ENCODE results near the gene CEP164.
"Not testable (repeated sequence)": the region's sequence is repeated elsewhere in the genome, so short reads cannot be mapped to it uniquely, and the experiment has no call there.

Gene CEP164

DNA sequence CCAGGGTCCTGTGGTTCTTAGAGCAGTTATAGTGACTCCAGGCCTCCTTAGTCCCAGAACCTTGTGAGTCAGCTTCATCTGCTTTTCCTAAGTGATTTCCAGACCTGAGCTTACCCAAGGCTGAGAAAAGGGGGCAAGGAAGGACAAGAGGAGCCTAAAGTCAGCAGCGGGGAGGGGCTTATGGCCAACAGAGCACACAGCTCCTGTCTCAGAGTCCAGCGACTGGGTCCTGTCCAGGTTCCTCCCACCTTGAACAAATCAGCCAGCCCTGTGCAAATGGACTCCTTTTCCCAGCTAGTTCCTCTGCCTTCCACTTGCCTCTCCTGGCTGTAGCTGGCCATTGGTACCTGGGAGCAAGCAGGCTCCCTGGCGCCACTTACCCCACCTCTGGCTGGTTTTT lies 22.5 kb upstream of the CEP164 start:
- DNase-seq: no peak

DNA sequence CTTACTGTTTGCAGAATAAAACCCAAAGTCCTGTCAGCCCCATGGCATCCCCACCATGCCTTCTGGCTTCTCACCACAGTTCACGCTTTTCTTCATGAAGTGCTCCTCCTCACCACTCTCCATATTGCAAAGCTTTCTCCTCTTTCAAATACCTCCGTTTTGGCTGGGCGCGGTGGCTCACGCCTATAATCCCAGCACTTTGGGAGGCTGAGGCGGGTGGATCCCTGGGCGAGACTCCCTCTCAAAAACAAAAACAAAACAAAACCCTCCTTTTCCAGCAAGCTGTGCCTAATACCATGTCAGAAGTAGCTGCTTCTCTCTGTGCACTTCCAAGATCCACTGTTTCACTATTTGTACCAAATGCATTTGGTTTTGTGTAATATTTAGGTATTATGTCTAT lies 18.3 kb upstream of the CEP164 start:
- no peak for DNase-seq

DNA sequence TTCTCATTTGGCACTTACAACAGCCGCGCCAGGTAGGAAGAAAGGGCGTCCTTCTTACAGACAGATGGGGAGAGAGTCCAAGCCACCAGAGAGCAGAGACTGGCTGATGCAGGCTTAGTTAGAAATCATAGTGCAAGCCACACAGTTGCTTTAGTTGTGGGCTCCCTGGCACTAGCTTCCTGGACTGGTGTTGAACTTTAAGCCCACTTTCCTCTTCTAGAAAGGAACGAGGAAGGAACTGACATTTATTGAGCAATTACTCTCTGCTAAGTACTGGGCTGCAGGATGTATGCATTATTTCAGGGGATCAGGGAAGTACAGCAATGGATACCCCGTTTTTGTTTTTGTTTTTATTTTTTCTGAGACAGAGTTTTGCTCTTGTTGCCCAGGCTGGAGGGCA lies 14.6 kb upstream of the CEP164 start:
- no peak for DNase-seq

DNA sequence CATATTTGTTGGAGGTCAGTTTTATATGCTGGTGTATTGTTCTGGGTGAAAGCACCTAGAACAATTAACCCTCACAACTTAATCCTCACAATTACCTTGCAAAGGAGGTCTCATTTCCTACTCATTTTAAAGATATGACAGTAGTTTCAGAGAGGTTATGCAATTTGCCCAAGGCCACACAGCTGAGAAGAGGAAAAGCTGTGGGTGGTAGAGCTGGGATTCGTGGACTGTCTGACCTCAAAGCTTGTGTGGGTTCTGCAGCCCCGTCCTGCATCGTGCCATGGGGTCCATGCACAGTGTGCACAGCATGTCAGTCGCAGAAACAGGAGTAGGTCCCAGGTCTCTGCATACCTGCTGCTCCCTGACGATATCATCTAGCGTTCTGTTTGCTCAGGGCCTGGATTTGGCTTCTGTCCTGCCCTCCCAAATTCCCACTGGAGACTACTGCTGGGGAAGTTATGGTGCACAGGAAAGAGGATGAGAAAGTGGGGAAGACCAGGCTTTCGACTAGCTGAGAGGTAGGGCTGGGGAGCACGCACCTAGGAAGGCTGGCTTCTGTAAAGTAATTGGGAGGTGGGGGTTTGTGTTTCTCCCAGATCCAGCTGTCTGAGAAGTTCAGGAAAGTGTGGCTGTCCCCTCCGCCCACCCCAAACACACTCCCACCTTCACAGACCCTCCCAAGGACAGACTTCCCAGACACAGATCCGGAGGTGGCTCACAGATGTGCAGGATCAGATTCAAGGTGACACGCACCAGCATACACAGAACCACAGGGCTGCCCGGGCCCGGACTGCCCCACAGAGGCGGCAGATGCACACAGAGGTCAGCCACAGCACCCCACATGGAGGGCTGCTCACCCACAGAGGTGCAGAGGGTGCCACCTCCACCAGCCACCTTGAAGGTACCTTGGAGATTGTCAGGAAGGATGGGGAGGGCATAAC lies 13.6 kb upstream of the CEP164 start:
- DNase-seq: no peak

DNA sequence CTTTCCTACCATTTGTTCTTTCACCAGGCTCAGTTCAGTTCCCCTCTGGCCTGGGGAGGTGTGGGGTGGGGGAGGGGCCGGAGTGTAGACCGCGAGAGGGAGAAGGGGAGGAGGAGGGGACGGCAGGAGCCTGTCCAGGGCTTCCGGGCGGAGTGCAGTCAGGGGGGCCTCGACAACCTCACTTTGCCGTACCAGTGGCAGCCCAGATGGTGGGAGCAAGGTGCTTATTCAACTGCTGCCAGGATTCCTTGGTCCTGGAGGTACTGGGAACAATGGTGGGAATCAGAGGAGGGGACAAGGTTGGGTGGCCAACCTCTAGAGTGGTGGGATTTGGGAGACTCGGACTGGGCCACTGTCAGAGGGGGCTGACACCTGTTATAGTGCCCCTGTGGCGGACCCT lies 12.8 kb upstream of the CEP164 start:
- no peak for DNase-seq

DNA sequence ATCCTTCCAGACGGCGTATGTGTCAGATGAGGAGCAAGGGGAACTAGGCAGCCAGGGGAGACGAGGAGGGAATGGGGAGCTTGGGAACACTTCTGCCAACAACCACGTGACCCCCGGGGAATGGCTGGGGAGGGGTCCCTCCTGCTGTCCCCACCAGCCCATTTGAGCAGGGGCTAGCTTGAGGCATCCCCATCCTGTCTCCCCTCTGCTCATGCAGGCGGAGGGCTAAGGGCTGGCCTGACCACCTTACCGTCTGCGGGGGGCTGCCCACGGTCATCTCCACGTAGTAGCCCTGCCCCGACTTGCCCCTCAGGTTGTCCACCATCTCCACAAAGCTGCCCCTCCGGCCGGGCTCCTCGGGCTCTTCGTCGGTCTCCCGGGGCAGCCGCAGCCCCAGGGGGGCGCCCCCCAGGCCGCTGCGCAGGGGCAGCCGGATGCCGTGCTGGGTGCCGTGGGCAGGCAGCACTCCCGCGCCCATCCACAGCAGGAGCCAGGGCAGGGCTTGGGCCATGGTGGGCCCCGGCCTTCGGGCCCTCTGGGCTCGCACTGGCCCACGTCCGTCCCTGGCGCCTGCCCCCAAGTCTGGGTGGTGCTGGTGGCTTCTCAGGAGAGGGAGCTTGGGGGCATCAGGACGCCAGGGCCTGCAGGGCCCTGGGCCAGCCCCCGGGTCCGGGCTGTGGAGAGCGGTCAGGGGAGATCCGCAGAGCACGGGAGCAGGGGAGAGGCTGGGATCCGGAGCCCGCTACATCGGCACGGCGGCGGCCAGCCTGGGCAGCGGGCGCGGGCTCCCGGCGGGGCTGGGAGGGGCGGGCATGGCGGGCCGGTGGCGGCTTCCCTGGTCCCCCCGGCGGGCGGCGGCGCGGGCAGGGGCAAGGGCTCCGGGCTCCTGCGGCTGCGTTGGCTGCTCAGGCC lies 12.1 kb upstream of the CEP164 start:
- DNase-seq: no peak

DNA sequence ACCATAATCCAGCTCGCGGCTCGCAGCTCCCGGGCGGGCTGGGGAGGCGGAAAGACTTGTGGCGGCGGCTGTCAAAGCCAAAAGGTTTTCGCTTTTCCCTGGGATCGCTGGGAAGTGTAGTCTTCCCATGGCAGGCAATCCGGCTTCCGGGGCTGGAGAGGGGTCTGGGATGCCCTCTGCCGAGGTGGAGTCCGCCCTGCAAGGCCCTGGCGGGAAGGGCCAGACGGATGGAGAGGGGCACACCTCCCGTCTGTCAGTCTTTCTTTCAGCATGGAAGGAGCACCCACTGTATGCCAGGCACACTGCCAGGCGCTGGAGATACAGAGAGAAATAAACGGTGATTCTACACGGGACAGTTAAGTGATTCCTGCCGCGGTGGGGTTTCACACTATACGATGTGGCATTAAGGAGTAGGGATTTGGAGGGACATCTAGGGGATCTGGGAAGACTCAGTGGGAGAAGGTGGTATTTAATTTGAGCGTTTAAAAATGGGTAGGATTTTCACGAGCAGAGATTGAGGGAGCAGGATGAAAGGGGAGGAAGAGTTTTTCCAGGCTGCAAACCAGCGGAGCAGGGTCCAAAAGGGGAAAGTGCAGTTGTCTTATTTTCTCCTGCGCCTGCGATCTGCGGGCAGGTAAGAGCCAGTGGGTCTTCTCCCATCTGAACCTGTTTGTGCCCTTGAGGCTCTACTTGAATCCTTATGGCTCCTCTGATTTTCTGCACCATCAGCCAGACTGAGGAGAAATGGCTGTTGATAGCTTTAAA lies 11.3 kb upstream of the CEP164 start, which contains the start of gene BACE1:
TSS of gene BACE1 (minus strand) at position 60 of the 765 bp plus-strand sequence. CDS start 461 bp downstream, outside the sequence.
- DNase-seq: peak; percentile 81 to 90

DNA sequence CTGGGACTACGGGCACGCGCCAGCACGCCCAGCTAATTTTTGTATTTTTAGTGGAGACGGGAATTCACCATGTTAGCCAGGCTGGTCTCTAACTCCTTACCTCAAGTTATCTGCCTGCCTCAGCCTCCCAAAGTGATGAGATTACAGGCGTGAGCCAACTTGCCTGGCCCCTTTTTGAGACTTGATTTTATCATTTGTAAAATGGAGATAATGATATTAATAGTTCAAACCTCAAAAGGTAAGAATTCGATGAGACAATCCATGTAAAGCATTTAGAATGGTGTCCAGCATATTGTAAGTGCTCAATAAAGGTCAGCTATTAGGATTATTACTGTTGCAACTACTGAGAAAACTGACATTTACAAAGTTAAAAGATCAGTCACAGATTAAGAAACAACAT lies 8.9 kb upstream of the CEP164 start:
- no peak for DNase-seq

DNA sequence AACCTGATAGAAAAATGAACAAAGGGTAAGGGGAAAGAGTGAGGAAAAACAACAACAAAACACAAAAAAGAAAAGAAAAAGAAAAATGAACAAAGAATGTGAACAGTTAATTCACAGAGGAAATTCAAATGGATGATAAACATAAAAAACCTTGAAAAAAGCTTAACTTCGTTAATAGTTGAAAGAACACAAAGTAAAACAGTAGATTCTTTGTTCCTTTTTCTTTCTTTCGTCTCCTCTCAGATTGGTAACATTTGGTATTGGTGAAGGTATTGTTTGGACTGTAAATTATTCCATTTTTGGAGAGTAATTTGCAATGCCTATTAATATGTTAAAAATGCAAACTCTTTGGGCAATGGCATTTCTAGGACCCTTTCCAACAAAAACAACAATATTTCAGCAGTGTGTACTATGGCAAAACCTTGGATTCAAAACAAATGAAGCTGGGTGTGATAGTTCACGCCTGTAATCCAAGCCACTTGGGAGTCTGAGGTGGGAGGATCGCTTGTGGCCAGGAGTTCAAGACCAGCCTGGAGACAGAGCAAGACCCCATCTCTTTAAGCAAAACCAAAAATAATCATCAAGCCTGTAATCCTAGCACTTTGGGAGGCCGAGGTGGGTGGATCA lies 8.3 kb upstream of the CEP164 start:
- DNase-seq: no peak

DNA sequence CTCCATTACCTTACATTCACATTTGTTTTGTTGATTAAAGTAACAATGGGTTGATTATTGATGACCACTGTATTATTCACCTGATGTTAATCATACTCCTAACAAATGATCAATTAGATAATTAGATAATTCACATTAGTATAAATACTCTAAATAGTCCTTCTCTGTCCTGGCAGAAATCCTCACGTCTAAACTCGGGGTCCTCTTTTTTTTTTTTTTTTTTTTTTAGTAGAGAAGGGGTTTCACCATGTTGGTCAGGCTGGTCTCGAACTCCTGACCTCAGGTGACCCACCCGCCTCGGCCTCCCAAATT lies 443 bp upstream of the CEP164 start:
- DNase-seq: not testable (repeated sequence)

DNA sequence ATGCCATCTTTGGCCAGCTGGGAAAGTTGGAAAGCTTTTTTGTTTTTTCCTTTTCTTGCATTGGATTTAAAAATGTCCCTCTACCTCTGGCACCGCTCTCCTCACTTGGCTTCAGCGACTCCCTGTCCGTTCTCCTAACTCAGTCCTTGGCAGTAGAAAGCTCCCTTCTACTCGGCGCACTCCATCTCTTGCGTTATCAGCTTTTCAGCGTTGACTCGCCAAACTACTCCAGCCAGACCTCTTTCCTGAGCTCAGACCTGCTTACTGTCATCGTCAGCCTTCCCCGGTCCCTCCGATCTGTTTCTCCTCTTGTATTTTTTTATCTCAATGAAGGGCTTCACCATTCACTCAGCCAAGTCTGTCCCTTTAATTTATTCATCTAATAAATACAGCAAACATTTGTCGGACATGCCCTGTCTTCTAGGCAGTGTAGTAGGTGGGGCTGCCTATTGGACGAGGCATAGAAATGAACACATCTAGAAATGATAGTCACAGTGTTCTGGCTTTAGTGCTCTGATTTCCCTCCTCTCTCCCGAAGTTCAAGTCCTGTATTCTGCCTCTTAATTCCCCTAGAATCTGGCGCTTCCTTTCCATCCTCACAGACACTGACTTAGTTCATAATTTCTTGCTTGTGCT lies 839 bp downstream of the CEP164 start:
- peak in 1 of 2 experiments; percentile 41 for DNase-seq

DNA sequence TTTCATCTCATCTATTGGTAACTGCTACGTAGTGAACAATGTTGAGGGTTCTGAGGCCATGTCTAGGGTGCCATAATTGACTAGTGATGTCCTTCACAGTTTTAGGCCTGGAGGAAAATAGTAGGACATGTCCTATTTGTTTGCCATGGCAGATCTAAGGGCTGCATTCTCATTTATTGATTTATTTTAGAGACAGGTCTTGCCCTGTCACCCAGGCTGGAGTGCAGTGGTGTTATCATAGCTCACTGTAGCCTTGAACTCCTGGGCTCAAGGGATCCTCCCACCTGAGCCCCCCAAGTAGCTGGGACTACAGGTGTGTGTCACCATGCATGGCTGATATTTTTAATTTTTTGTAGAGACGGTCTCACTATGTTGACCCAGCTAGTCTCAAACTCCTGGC lies 5.2 kb downstream of the CEP164 start:
- no peak for DNase-seq

DNA sequence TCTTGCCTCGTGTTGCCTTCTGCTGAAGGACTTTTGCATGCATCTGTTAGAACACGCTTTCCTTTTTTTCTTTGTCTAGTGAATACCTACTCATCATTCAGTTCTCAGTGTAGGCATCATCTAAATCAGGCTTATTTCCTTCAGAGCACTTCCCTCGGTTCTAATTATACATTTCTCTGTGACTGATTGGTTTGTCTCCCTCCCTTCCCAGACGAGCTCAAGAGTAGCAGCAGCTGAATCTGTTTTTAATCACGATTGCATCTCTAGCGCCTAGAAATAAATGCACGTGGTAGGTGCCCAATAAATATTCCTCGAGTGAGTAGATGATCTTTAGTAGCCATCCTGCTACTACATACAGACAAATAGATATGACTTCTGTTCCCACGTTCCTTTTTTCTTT lies 6.3 kb downstream of the CEP164 start:
- no peak for DNase-seq

DNA sequence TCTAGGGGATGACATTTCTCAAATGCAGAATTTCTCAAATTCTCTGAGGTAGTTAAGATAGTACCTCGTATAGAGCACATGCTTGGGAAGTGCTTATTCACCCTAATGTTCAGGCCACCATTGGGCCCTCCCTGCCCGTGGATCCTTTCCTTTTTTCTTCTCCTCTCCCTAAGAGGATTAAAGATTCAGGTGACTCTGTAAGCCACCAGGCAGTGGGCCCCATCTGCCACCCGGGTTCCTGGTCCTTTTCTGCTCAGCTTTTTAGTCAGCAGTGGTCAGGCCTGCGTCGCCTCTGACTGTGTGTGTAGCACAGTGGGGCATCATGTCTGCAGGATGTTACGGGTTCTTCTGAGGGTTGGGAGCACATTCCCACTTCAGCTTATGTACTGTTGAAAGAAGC lies 7.2 kb downstream of the CEP164 start:
- DNase-seq: no peak

DNA sequence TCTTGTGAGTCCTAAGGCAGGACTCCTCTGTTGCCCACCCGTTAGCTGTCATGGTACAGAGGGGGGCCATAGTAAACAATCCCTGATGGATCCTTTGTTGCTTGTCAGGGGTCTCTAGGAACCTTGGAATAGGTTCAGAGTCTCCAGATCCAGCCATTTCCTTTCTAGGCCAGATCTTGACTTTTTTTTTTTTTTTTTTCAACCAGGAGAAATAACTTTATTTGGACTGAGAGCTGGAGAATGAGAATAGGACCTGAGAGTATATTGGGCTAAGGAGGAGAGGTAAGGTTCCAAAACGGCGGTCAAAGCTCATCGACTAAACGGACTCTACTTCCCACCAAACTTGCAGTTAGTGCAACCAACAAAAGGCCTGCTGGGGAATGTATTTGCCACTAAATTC lies 7.7 kb downstream of the CEP164 start:
- no peak for DNase-seq

DNA sequence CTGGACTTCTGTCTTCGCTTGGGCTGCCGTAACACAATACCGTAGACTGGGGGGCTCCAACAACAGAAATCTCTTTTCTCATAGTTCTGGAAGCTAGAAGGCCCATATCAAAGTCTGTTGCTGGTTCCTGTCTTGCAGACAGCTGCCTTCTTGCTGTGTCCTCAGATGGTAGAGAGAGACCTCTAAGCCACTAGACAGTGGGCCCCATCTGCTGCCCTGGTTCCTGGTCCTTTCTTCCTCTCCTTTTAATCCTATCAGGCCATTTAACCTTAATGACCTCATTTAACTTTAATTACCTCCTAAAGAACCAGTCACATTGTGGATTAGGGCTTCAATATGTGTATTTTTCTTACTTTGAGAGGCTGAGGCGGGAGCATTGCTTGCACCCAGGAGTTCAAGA lies 9.4 kb downstream of the CEP164 start:
- DNase-seq: no peak

DNA sequence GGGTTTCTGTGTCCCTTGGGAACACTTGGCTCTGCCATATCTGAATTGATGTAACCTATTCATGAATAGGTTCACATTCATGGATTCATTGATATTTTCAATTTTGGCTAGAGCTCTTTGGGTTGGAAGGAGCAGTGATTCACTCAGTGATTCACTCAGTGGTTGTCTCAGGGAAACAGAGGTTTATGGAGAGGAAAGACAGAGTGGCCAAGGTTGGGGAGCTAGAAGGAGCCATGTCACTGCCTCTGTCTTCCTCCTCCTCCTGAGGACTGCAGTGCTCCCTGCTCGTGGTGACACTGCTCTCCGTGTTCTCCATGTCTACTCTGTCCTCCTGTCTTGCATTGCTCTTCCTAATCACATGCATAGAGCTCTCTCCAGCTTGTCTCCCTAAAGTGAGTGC lies 17.4 kb downstream of the CEP164 start:
- DNase-seq: no peak

DNA sequence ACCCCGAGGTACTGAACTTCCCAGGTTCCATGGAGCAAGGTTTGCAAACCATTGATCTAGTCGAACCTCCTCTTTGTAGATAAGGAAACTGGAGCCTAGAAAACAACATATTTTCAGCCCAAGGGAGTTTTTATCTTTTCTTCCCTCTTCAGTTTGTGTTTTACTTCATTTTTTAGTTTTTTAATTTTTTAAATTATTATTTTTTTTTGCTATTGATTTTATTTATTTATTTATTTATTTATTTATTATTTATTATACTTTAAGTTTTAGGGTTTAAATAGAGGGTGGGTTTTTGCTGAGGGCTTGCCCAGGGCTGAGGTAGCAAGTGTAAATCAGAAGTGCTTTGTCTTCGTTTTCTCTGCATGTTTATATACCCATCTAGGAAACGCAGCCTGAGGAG lies 26.9 kb downstream of the CEP164 start:
- no peak for DNase-seq

DNA sequence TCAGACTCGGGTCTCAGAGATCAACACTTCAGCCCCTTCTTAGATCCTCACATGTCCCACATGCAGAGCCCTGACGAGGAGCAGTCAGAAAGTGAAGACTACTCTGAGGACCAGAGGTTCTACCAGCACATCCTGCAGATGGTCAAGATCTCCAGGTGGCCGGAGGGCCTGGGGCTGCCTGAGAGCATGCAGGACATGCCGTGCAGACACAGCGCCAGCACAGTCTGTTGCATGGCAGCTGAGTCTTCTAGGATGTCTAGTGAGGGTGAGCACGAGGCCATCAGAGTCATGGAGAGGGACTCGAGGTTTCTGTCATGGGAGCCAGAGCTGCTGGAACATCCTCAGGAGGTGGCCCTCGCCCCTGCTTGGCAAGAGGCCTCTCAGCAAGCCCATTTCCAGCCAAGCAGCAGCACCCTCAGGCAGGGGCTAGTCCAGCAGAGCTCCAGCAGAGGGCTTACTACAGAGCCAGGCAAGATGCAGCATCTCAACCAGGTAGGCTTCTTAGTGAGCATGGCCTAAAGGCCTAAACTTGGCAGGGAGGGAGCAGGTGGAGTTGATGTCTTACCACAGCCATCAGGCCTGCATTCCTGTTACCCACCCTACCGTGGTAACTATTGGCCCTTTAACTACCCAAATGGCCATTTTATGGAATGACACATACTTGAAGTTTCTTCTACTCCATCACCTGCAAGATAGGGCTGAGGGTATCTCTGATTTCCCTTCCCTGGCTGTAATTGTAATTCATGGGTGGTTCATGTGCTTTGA lies 28.7 kb downstream of the CEP164 start:
- no peak for DNase-seq

DNA sequence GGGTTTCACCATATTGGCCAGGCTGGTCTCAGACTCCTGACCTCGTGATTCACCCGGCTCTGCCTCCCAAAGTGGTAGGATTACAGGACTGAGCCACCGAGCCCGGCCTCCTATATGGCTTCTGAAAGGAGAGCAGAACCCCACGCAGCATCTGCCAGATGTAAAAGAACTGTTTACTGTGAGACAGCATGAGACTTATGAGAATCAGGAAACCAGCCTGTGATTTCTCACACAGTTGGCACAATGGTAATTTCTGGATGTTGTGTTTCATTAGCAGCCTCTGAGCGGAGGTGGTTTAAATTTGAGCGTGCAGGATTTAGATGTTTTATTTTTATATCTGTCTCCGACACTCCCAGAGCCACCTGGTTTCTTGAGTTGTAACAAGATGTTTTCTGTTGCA lies 33.8 kb downstream of the CEP164 start:
- DNase-seq: no peak

DNA sequence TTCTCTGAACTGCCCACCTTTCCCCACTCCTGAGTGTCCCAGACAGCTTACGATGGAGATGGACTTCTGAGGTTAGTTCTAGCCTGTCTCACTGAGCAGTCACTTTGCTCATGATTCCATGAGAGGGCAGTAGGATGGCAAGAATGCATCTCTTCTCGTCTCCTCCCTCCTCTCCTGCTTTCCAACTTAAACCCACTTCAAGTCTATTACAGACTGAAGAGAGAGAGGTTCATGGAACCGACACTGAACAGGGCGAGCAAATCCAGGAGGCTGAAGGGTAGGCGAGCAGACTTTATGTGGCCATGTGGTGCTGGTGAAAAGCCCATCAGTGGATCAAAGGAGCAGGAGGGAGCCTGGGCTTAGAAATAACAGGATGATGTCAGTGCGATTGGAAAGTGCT lies 38.6 kb downstream of the CEP164 start:
- no peak for DNase-seq

Measured in NCI-H2081 (cell line).